ENCODE measurements around the gene ZNF343.
A peak's percentile ranks its signal among the peaks of the same experiment; 100 is the strongest.
"Not testable (repeated sequence)": the region's sequence is repeated elsewhere in the genome, so short reads cannot be mapped to it uniquely, and the experiment has no call there.

Gene ZNF343

GRCh38 chr20:2508631-2509467 lies at the start of gene ZNF343:
ZNF343 (minus strand) TSS chr20:2508915; CDS start chr20:2493895, 15,020 bp downstream.
- peak; percentile 79 for DNase-seq

- no peak for DNase-seq
These were observed 49.3 kb upstream of the ZNF343 start for GRCh38 chr20:2557873-2558580.

- no peak for DNase-seq
These were observed 36.9 kb upstream of the ZNF343 start for GRCh38 chr20:2545594-2545993.

- DNase-seq: no peak
These were observed 35.5 kb upstream of the ZNF343 start for GRCh38 chr20:2544211-2544610.

GRCh38 chr20:2542361-2542760 lies 33.6 kb upstream of the ZNF343 start:
- no peak for DNase-seq

GRCh38 chr20:2541940-2542339 lies 33.2 kb upstream of the ZNF343 start:
- DNase-seq: no peak

- no peak for DNase-seq
These were observed 30.4 kb upstream of the ZNF343 start for GRCh38 chr20:2538931-2539720.

- DNase-seq: no peak
These were observed 29.6 kb upstream of the ZNF343 start for GRCh38 chr20:2538356-2538755.

- no peak for DNase-seq
These were observed 28.4 kb upstream of the ZNF343 start for GRCh38 chr20:2537101-2537500.

- DNase-seq: no peak
These were observed 27.9 kb upstream of the ZNF343 start, which contains the start of gene TMC2 for GRCh38 chr20:2536560-2536986. TMC2 (plus strand) TSS chr20:2536573; CDS start chr20:2536622, 49 bp downstream.

GRCh38 chr20:2535711-2536559 lies 27.2 kb upstream of the ZNF343 start:
- DNase-seq: no peak

- DNase-seq: no peak
These were observed 24.4 kb upstream of the ZNF343 start for GRCh38 chr20:2533118-2533517.

GRCh38 chr20:2528671-2529271 lies 20.1 kb upstream of the ZNF343 start:
- DNase-seq: no peak

- no peak for DNase-seq
These were observed 19.0 kb upstream of the ZNF343 start for GRCh38 chr20:2527762-2528161.

- DNase-seq: not testable (repeated sequence)
These were observed 17.5 kb upstream of the ZNF343 start for GRCh38 chr20:2526218-2526583.

GRCh38 chr20:2524709-2525506 lies 16.2 kb upstream of the ZNF343 start:
- peak; percentile 34 for DNase-seq

- peak; percentile 90 for DNase-seq
These were observed 15.4 kb upstream of the ZNF343 start for GRCh38 chr20:2523919-2524708.

- DNase-seq: not testable (repeated sequence)
These were observed 14.2 kb upstream of the ZNF343 start for GRCh38 chr20:2522826-2523429.

Measured in stimulated activated CD4-positive, alpha-beta T cell treated with anti-CD3 and anti-CD28 coated beads, Interleukin-1b, Interleukin-23, amount 100 ng/mL, for 48 hours (primary cell).